Cardiac septum (tissue), 1 donor: ENCODE data around the gene CD83. TPM values are rescaled to one million over a fixed set of nuclear protein-coding genes. Genes with fewer than 3 reads are reported as not detected.

Experiments
- DNase-seq: peaks from one replicate; pipeline ENCODE4 v3.0.0-alpha.2; 2020; ENCODE audit warnings: low spot score
- intact Hi-C: fragments of 100-400 bp; cut with DNase I; formaldehyde crosslinking; loops from one replicate; pipeline ENCODE4 v1.14.0; 2022
- total RNA-seq: library from RNA; stranded (reverse); fragmentation: NEBNext Ultra II Directional; extraction: Animal tissue kit (Norgen Biotek cat#: 25700); gene quantifications from one replicate; pipeline ENCODE4 v1.2.1, GENCODE V29; 2021
- donor health status: DM: no; HTN: no; CAD: no.

Gene CD83
- total RNA-seq, 1 donor from 2014 or later, result 1.7 TPM

DNA sequence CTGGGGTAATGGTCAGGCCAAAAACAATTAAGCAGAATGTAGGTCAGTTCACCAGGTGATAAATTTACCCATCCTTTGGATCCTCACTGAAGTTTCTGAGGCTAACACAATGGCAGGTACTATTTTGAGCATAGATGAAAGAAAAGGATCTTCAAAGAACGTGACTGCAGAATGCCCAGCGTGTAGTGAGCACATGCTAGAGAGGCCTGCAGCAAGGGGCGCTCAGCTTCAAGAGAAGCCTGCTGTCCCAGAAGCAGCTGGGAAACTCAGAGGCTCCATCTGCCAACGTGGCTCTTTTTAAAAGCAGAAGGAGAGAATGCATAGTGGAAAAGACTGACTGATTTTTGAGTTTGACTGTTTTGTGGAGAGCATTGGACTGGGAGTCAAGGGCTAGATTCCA lies 57.4 kb downstream of the CD83 start:
- intact Hi-C loops, result no loop called here

DNA sequence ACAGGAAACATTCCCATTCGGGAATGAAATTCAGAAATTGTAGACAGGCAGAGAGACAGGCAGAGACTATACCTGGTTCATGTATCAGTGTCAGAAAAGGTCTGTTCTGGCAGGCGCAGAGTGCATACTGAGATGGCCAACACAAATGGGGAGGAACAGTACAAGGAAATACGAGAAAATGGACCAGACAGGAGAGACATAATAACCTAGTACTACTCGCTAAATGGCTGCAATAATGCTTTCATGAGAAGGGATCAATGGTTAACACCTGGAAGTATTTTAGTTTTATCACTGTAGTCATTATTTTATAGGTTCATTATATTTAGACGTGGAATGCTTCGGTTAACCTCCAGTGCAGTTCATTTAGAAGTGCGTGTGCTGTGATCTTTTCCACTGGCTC lies 58.9 kb downstream of the CD83 start:
- DNase-seq, result no peak
- intact Hi-C loops, result no loop called here

More for the DNA sequence above, 57.4 kb downstream of the CD83 start:
- DNase-seq, result no peak

DNA sequence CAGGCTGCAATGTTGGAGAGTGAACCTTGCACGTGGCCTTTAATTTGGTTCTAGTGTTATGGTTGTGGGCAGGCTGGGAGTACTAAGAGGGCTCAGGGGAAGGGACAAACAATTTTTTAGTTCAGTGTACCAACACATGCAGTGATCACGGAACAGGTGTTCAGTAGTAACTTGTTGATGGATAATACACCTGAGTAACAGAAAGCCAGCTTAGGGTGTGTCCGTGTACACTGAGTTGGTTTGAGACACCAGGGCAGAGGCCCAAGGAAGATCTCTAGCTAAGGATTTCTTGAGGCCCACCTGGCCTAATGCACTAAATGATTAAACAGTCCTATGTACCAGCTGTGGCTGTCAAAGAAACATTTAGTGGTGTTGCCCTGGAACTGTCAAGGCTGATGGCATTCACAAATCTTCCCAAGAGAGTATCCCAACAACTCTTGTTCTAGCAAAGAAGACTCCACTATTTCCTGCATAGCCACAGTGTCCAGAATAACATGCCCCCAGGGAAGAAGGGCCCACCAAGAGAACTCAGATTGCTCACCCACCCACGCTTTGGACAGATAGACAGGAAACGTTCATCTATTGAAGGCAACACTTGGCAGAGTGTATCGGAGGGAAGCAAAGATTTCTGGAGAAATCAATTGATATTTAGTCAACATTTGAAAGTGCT lies 60.0 kb downstream of the CD83 start:
- intact Hi-C loops, result no loop called here

DNA sequence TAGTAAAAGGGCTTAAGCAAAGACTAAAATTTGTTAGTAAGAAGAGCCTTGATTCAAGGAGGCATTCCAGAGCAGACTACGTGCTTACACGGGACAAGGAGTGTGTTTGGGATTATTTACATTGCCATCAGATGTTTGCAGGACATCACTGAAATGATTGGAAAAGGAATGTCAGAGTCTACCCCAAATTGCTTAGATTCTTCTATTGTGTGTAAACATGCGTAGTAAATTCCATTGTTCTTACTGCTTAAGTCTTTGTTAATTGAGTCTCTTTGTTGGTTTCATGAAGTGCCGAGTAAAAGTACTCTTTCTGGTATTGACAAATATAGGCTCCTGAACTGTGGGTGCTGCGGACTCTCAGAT lies 60.5 kb downstream of the CD83 start:
- intact Hi-C loops, result no loop called here
- DNase-seq, result no peak

More for the DNA sequence above, 60.0 kb downstream of the CD83 start:
- no peak for DNase-seq

DNA sequence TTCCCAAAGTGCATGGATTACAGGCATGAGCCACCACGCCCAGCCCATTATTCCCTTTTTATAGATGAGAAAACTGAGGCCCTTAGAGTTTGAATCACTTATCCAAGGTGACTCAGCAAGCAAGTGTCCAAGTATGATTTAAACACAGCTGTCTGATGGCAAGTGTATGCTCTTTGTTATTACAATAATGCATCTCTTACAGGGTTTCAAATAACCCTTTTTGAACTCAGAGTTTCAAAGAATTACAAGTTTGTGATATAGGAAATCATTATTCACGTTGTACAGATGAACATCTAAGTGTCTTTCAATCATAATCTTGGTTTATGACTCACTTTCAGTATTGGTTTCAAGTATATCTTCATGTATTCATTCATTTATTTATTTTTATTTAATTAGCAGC lies 63.0 kb downstream of the CD83 start:
- DNase-seq, result no peak
- intact Hi-C loops, result no loop called here

DNA sequence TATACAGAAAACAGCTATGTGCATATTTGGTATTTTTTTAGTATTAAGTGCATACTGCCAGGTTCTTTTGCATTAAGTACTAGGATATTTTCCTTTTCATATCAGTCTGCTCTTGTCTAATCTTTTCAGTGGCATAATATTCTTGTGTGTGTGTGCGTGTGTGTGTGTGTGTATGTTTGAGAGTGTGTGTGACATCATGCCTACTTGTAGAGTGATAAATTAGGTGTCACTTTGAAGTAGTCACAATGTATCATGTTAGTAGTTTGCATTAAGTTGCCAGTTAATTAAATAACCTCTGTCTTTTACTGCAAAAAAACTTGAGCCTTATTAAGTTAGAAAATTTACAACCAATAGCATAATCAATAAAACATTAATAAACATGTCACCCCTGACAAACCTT lies 65.3 kb downstream of the CD83 start:
- DNase-seq, result no peak
- intact Hi-C loops, result no loop called here

Other genes starting within 250 kb of the CD83 start
- 0.19 TPM for gene RNF182, start 192.8 kb upstream of the CD83 start, total RNA-seq